IMR-90 (cell line): Measurements from ENCODE around the gene POLE4. TPM values are rescaled to one million over a fixed set of nuclear protein-coding genes. Genes with fewer than 3 reads are reported as not detected.
A peak's percentile ranks its signal among the peaks of the same experiment; 100 is the strongest.

Experiments
- ATAC-seq: fragments of 200-7000 bp; cut with Tn5 transposase; 2 replicates; pipeline ENCODE4 v1.9.1; 2020; ENCODE audit warnings: low read depth, mild to moderate bottlenecking, moderate library complexity
- BruUV-seq: library from RNA; stranded (reverse); fragments of 400-500 nt; replicated peaks from 2 replicates; lab custom pipeline; 2021; lab: Mats Ljungman, UMichigan
- CTCF ChIA-PET: fragments of 300-600 bp; formaldehyde crosslinking; extraction: SDS; loops from one replicate; lab custom pipeline; 2021; ENCODE audit warnings: antibody characterized with exemption; lab: Yijun Ruan, JAX
- POLR2A ChIA-PET: fragments of 300-600 bp; sonication (Branson Sonifier 250); formaldehyde crosslinking; loops from one replicate; lab custom pipeline; 2022; ENCODE audit warnings: antibody characterized with exemption; ENCODE audit not compliant: unreplicated experiment; lab: Charles Lee
- DNase-seq: peaks from one replicate; pipeline ENCODE4 v3.0.0; 2013
- H2AFZ ChIP-seq: replicated peaks from 2 replicates; pipeline ENCODE3; 2013; ENCODE audit warnings: low read length, mild to moderate bottlenecking; ENCODE audit not compliant: poor library complexity
- H2AK5ac ChIP-seq: 2 replicates; pipeline ENCODE4 v1.6.1; 2013; ENCODE audit warnings: low read depth, low read length, inconsistent platforms
- H2AK9ac ChIP-seq: replicated peaks from 2 replicates; pipeline ENCODE3; 2013; ENCODE audit warnings: mild to moderate bottlenecking, low read depth, low read length, moderate library complexity; ENCODE audit not compliant: poor library complexity
- H2BK120ac ChIP-seq: 2 replicates; pipeline ENCODE4 v1.6.1; 2013; ENCODE audit warnings: low read depth, low read length, inconsistent platforms
- H2BK15ac ChIP-seq: 3 replicates; pipeline ENCODE4 v1.6.1; 2013; ENCODE audit warnings: low read depth, low read length, inconsistent platforms
- H2BK20ac ChIP-seq: 2 replicates; pipeline ENCODE4 v1.6.1; 2013; ENCODE audit warnings: low read depth, mild to moderate bottlenecking, inconsistent platforms, low read length, moderate library complexity
- H2BK5ac ChIP-seq: 2 replicates; pipeline ENCODE4 v1.6.1; 2013; ENCODE audit warnings: mild to moderate bottlenecking, low read depth, low read length, inconsistent platforms; ENCODE audit not compliant: poor library complexity, severe bottlenecking
- H3K14ac ChIP-seq: replicated peaks from 2 replicates; pipeline ENCODE4 v1.6.1; 2013; ENCODE audit warnings: low read depth, low read length, inconsistent platforms
- H3K18ac ChIP-seq: 2 replicates; pipeline ENCODE4 v1.6.1; 2013; ENCODE audit warnings: low read depth, low read length, control low read depth
- H3K23ac ChIP-seq: 2 replicates; pipeline ENCODE4 v1.6.1; 2013; ENCODE audit warnings: low read depth, low read length, inconsistent platforms
- H3K27ac ChIP-seq: 2 replicates; pipeline ENCODE4 v1.5.1; 2013; ENCODE audit warnings: mild to moderate bottlenecking, control low read depth, low read length; ENCODE audit not compliant: insufficient read depth
- H3K27me3 ChIP-seq: 2 replicates; pipeline ENCODE4 v1.6.1; 2013; ENCODE audit warnings: low read length; ENCODE audit not compliant: control insufficient read depth, insufficient read depth
- H3K36me3 ChIP-seq: 2 replicates; pipeline ENCODE4 v1.6.1; 2013; ENCODE audit warnings: low read length, mixed read lengths; ENCODE audit not compliant: control insufficient read depth, insufficient read depth
- H3K4ac ChIP-seq: 2 replicates; pipeline ENCODE4 v1.6.1; 2013; ENCODE audit warnings: low read depth, low read length, inconsistent platforms
- H3K4me1 ChIP-seq: 2 replicates; pipeline ENCODE4 v1.6.1; 2013; ENCODE audit warnings: low read length, mixed read lengths; ENCODE audit not compliant: control insufficient read depth, insufficient read depth
- H3K4me2 ChIP-seq: 2 replicates; pipeline ENCODE4 v1.6.1; 2013; ENCODE audit warnings: low read depth, mild to moderate bottlenecking, control low read depth, low read length, moderate library complexity
- H3K4me3 ChIP-seq: 2 replicates; pipeline ENCODE4 v1.5.1; 2013; ENCODE audit warnings: low read depth, mild to moderate bottlenecking, control low read depth, low read length, moderate library complexity; ENCODE audit not compliant: insufficient read depth
- H3K56ac ChIP-seq: 2 replicates; pipeline ENCODE4 v1.6.1; 2013; ENCODE audit warnings: low read length, inconsistent platforms; ENCODE audit not compliant: insufficient read depth; ENCODE audit errors: extremely low read depth
- H3K79me1 ChIP-seq, 2 experiments: 2 replicates each; pipeline ENCODE4 v1.6.1; 2013; ENCODE audit warnings: low read length in 2 of 2, inconsistent platforms in 1 of 2, low read depth in 1 of 2
- H3K9ac ChIP-seq: 2 replicates; pipeline ENCODE4 v1.6.1; 2013; ENCODE audit warnings: low read depth, low read length, control low read depth
- H3K9me1 ChIP-seq: 2 replicates; pipeline ENCODE4 v1.6.1; 2013; ENCODE audit warnings: low read length, inconsistent platforms; ENCODE audit not compliant: insufficient read depth
- H3K9me3 ChIP-seq: 2 replicates; pipeline ENCODE4 v1.6.1; 2013; ENCODE audit warnings: low read length; ENCODE audit not compliant: control insufficient read depth, insufficient read depth
- H4K20me1 ChIP-seq: 2 replicates; pipeline ENCODE4 v1.6.1; 2013; ENCODE audit warnings: low read length, inconsistent platforms; ENCODE audit not compliant: insufficient read depth
- H4K5ac ChIP-seq: 2 replicates; pipeline ENCODE4 v1.6.1; 2013; ENCODE audit warnings: mild to moderate bottlenecking, low read depth, low read length, control low read depth
- H4K8ac ChIP-seq, 2 experiments: 2 replicates each; pipeline ENCODE4 v1.6.1; 2013; ENCODE audit warnings: low read depth in 2 of 2, low read length in 2 of 2, control low read depth in 1 of 2, inconsistent platforms in 1 of 2
- H4K91ac ChIP-seq: 2 replicates; pipeline ENCODE4 v1.6.1; 2013; ENCODE audit warnings: low read depth, low read length, inconsistent platforms; ENCODE audit not compliant: insufficient read depth
- BHLHE40 ChIP-seq: fragments of 150-350 bp; IDR thresholded peaks from 2 replicates; pipeline ENCODE4 v1.6.1; 2016; ENCODE audit warnings: mild to moderate bottlenecking, low read depth, low read length
- CEBPB ChIP-seq: IDR thresholded peaks from 2 replicates; pipeline ENCODE4 v1.6.1; 2012; ENCODE audit warnings: low read depth, low read length, improper control_type of control experiment
- CHD1 ChIP-seq: IDR thresholded peaks from 2 replicates; pipeline ENCODE4 v1.6.1; 2012; ENCODE audit warnings: low read depth, low read length, improper control_type of control experiment
- CTCF ChIP-seq: conservative IDR thresholded peaks from 2 replicates; pipeline ENCODE4 v1.5.1; 2012; ENCODE audit warnings: mild to moderate bottlenecking, low read depth, low read length, improper control_type of control experiment
- ELK1 ChIP-seq: fragments of 150-350 bp; IDR thresholded peaks from 2 replicates; pipeline ENCODE4 v1.6.1; 2016; ENCODE audit warnings: low read depth, mild to moderate bottlenecking, low read length, moderate library complexity, borderline replicate concordance
- FOS ChIP-seq: fragments of 150-350 bp; IDR thresholded peaks from 2 replicates; pipeline ENCODE4 v1.6.1; 2016; ENCODE audit warnings: low read depth, low read length
- MAFK ChIP-seq: IDR thresholded peaks from 2 replicates; pipeline ENCODE4 v1.6.1; 2012; ENCODE audit warnings: low read depth, low read length, improper control_type of control experiment
- MAZ ChIP-seq: IDR thresholded peaks from 2 replicates; pipeline ENCODE4 v1.6.1; 2012; ENCODE audit warnings: low read depth, mild to moderate bottlenecking, low read length, improper control_type of control experiment, moderate library complexity, borderline replicate concordance
- MXI1 ChIP-seq: IDR thresholded peaks from 2 replicates; pipeline ENCODE4 v1.6.1; 2012; ENCODE audit warnings: low read depth, mild to moderate bottlenecking, low read length, moderate library complexity, borderline replicate concordance
- NFE2L2 ChIP-seq: fragments of 150-350 bp; IDR thresholded peaks from 2 replicates; pipeline ENCODE4 v1.6.1; 2016; ENCODE audit warnings: low read depth, mild to moderate bottlenecking, low read length
- POLR2A ChIP-seq: IDR thresholded peaks from 2 replicates; pipeline ENCODE4 v1.6.1; 2012; ENCODE audit warnings: mild to moderate bottlenecking, low read depth, low read length
- RAD21 ChIP-seq: IDR thresholded peaks from 2 replicates; pipeline ENCODE4 v1.6.1; 2012; ENCODE audit warnings: low read length, improper control_type of control experiment
- RCOR1 ChIP-seq: IDR thresholded peaks from 2 replicates; pipeline ENCODE4 v1.6.1; 2012; ENCODE audit warnings: mild to moderate bottlenecking, low read length, improper control_type of control experiment; ENCODE audit not compliant: insufficient replicate concordance
- RFX5 ChIP-seq: IDR thresholded peaks from 2 replicates; pipeline ENCODE4 v1.8.0; 2012; ENCODE audit warnings: low read depth, mild to moderate bottlenecking, low read length, moderate library complexity
- SMC3 ChIP-seq: fragments of 150-350 bp; IDR thresholded peaks from 2 replicates; pipeline ENCODE4 v1.6.1; 2016; ENCODE audit warnings: low read depth, mild to moderate bottlenecking, antibody characterized with exemption, low read length, moderate library complexity
- USF2 ChIP-seq: fragments of 150-350 bp; IDR thresholded peaks from 2 replicates; pipeline ENCODE4 v1.6.1; 2017; ENCODE audit warnings: mild to moderate bottlenecking, antibody characterized with exemption, low read length, low read depth
- WGBS, 2 experiments: methylation state at CpG; one replicate each; pipeline versions ENCODE4 v1.1.5 to v1.1.7; 2013; ENCODE audit warnings: missing lambda C conversion rate in 2 of 2; ENCODE audit not compliant: insufficient read length in 1 of 2; ENCODE audit errors: extremely low coverage in 2 of 2; 5-methylcytosine and 5-hydroxymethylcytosine counted together
- dilution Hi-C: fragments of 300-500 bp; cut with HindIII; formaldehyde crosslinking; loops from one replicate; pipeline ENCODE4 v1.14.3; 2018; ENCODE audit warnings: low sequenced_read_pairs; ENCODE audit not compliant: unreplicated experiment
- in situ Hi-C: fragments of 300-500 bp; cut with MboI; formaldehyde crosslinking; loops from 3 replicates; pipeline ENCODE4 v1.14.3; 2019; ENCODE audit warnings: low sequenced_read_pairs, inconsistent platforms, mixed read lengths
- intact Hi-C: fragments of 100-400 bp; cut with micrococcal nuclease; formaldehyde crosslinking; loops from 2 replicates; pipeline ENCODE4 v1.10.0; 2022
- polyA plus RNA-seq, 3 experiments: library from polyadenylated mRNA; depleted of rRNA; stranded (reverse); fragments of >200 nt; gene quantifications; 2 replicates each; pipeline ENCODE4 v1.2.3, GENCODE V29; 2012; ENCODE audit warnings: low replicate concordance in 1 of 3
- total RNA-seq: library from RNA; depleted of rRNA; stranded (reverse); fragments of >200 nt; gene quantifications from 2 replicates; pipeline ENCODE4 v1.2.3, GENCODE V29; 2012

The POLE4 gene
- total and polyA plus RNA-seq, 2 of the 4 experiments (the other 2 are of a cell fraction): 9.0 to 23.9 TPM

- no peaks in the 10 kb centered on the region for H3K36me3 ChIP-seq
- H3K56ac ChIP-seq: no peak overlapping the region
- peak overlapping the region; percentile 21; the same call in 1 of the 2 replicates for H4K5ac ChIP-seq
- H2AFZ ChIP-seq: no peak overlapping the region
- TF ChIP-seq USF2 (no peak), ELK1 (no peak), NFE2L2 (no peak), CHD1 (no peak), RCOR1 (no peak), SMC3 (no peak), BHLHE40 (no peak), FOS (no peak), CEBPB (no peak), MAZ (no peak), RFX5 (no peak), MXI1 (no peak), CTCF (no peak), RAD21 (no peak), POLR2A (no peak), MAFK (no peak)
- BruUV-seq: no TSS peak
- H3K79me1 ChIP-seq: no peaks in the 10 kb centered on the region
- no peaks in the 10 kb centered on the region for H3K27me3 ChIP-seq
- no peaks in the 10 kb centered on the region for H3K9me3 ChIP-seq
- H3K4me3 ChIP-seq: no peak overlapping the region
- POLR2A ChIA-PET: interaction anchor here (0.6 kb wide), 1 partner anchor 396 kb away, joined by 4 read pairs; no protein-coding TSS in a partner anchor
- H2BK120ac ChIP-seq: peak overlapping the region; percentile 63
- H3K4me1 ChIP-seq: peaks cover 4% of the 10 kb centered on the region; the same call in 1 of the 2 replicates
- H3K14ac ChIP-seq: peak overlapping the region; percentile 33; the same call in 1 of the 2 replicates
- peak; percentile 22 for DNase-seq
- peak overlapping the region; percentile 73 for H3K4ac ChIP-seq
- H2BK20ac ChIP-seq: peak overlapping the region; percentile 79
- H2BK5ac ChIP-seq: peak overlapping the region; percentile 31
- H3K18ac ChIP-seq: peak overlapping the region; percentile 27; the same call in 1 of the 2 replicates
- WGBS, 2 experiments: no CpG with 5 or more reads among the region's 8 CpGs
- 0 out of 2 replicates have a peak, but pooled peaks cover 5% of the 10 kb centered on the region for H3K9me1 ChIP-seq
- H2AK5ac ChIP-seq: peak overlapping the region; percentile 68; the same call in 1 of the 2 replicates
- peak overlapping the region; percentile 44 for H2AK9ac ChIP-seq
- no peaks in the 10 kb centered on the region for H4K20me1 ChIP-seq
- peak overlapping the region; percentile 52; a peak in 1 of 4 replicates for H4K8ac ChIP-seq
- no peak overlapping the region for H3K9ac ChIP-seq
- no peak overlapping the region for H3K27ac ChIP-seq
- peak overlapping the region; percentile 78; the same call in 1 of the 2 replicates for H3K4me2 ChIP-seq
- no peak overlapping the region for H3K23ac ChIP-seq
- peak; percentile 78 for ATAC-seq
- dilution Hi-C loops (no loop called here), intact Hi-C loops (no loop called here), in situ Hi-C loops (no loop called here)
- peak overlapping the region; percentile 51; the same call in 2 of the 3 replicates for H2BK15ac ChIP-seq
- peak overlapping the region; percentile 40 for H4K91ac ChIP-seq
- CTCF ChIA-PET: interaction anchor here (0.9 kb wide), 1 partner anchor 33 kb away, joined by 3 read pairs; no protein-coding TSS in a partner anchor
Measured at GRCh38 chr2:75012080-75012479, 53.6 kb downstream of the POLE4 start.
